Inflammatory macrophage treated with lipopolysaccharide for 4 hours (primary cell): Measurements from ENCODE around the gene DDAH1.

Source experiments
- DNase-seq: peaks from one replicate; pipeline ENCODE4 v3.0.0-alpha.2; 2020

DDAH1 gene

DNA sequence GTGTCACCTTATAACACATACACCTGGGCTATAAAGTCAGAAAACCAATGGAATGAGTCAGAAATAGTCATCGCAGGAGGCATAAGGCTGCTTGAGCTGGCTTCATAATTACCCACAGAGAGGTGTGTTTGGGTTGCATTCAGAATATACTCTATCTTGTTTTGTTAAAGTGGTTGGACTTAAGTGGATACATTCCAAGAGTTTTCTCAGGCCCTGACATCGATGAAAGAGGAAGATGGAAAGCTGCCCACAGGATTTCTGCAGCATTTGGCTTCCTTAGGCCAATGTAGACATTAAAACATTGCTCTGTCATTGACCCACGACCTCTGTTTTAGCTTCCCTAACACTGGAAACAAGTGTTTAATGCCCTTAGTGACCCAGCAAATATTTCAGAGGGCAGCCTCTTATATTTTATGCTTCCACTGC, 169.9 kb downstream of the DDAH1 start:
- no peak for DNase-seq

DNA sequence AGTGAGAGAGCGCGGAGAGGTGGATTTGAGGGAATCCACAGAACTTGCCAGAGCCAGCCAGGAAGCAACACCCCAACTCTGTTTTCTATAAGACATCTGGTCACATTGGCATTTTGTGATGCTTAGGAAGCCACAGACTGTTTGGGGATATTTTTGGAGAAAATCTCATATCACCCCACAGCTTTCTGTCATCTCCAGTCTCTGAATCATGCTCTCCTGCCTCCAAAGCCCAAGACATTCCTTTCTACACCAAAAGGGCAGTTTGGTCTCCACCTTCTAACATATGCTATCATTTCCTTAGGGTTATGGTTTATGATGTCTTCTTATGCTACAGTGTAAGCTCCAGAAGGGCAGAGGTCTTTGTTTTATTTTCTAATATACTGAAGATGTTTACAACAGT, 174.1 kb downstream of the DDAH1 start:
- no peak for DNase-seq

DNA sequence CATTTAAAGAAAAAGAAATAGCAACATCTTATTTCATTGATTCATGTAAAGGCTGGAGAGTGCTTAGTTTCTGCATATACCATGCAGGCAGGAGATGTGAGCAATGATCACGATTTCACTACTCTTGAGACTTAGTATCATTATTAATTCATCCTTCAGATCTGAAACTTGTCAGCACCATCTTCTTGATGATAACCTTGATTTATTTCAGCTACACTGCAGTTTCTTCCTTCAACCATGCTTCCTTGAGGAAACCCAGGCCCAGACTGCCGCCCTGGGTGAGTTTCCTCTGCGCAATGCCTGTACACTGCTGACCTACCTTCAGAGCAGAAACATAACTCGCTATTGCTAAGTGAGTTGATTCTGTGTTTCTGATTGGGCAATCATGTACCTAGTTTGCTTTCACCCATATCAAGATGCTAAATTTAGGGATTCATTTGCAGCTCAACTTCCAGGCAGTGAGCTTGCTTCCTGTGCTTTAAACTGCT, 175.1 kb downstream of the DDAH1 start:
- DNase-seq = no peak

DNA sequence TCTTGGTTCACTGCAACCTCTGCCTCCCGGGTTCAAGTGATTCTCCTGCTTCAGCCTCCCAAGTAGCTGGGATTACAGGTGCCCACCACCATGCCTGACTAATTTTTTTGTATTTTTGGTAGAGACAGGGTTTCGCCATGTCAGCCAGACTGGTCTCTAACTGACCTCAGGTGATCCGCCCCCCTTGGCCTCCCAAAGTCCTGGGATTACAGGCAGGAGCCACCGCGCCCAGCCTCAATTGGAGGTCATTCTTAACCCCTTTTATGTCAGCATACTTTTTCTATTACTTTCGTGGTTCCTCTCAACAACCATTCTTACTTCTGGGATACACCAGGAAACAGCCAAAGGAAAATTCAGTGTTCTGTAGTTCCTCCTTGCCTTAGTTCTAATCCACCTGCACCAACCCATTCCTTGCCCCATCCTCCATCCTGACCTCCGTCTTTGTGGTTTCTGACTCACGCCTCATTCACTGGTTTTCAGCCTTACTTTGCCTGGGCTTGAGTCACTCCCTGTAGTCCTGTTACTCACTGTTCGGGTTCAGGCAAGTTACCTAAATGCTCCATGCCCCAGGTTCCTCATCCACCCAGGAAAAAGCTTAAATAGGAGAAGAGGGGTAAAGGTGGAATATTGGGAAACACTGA, 175.6 kb downstream of the DDAH1 start:
- DNase-seq = no peak

DNA sequence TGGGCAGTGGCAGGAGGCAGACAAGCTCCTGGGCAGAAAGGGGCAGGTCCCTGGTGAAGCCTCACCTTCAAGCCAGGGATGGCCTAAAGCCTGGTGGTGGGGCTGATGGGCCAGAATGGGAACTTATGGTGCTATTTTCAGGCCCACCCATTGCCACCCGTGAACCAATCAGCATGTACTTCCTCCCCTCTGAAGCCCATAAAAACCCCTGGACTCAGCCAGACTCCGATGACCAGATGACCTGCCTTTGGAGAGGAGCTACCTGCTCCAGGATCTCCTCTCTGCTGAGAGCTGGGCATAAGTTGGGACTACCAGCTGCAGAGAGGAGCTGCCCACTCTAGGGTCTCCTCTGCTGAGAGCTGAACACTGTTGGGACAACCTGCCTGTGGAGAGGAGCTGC, 180.8 kb downstream of the DDAH1 start:
- no peak for DNase-seq

DNA sequence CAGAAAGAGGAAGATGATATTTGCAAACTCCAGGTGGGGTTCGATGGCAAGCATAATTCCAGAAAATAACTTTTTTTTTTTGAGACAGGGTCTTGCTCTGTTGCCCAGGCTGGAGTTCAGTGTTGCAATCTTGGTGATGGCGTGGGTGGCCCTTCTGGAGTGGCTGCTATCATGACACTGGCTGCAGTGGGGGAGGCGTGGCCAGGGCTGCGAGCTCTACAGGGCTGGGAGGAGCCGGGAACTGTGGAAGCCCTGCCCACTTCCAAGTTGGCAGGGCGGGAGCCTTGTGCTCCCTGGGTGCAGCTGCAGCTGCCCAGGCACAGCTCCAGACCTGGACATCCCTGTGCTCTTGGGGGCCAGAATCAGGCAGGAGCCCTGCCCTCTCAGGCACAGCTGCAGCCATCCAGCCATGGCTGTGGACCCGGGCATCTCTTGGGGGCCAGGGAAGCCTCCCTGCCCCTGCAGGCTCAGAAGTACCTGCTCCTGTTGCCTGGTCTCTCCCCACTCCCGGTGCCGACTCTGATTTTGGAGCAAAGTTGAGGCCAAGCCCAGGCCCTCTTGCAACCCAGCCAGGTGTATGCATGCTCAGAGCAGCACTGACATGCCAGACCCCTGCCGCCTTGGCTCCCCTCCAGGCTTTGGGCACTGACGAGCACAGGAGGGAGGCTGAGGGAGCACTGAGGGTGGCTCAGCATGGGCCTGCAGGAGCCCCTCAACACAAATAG, 181.3 kb downstream of the DDAH1 start:
- DNase-seq = no peak

DNA sequence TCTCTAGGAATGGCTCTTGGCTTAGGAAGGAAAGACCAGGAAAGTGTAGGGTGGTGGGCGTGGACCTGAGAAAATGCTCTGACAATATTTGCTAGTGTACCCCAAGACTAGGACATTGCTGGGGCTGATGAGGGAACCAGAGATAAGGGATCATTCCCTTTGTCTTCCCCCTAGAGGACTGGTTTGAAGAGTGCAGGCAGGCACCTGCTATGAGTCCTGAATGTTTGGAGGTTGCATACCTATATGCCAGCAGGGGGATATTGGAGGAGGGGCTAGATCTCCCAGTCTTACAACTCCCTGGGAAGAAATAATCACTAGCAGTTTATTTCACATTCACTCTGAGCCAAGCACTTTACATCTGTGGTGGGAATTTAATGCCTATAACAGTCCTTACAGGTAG, 182.5 kb downstream of the DDAH1 start:
- DNase-seq = no peak

DNA sequence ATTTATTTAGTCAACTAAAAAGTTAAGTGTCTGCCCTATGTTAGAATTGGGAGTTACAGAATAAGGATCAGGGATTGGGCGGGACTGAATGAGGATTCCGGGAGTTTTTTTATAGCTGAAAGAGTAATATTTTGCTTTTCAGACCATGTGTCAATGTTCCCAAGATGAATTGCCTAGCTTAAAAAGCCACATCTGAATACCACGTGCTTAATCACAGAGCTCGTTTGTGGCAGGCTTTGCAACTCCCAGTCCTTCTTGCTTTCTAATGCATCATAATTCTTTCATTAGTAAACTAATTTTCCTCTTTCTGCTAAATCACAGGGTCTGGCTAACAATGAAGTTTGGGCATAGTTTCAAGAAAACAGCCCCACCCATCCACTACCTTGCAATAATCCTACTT, 184.3 kb downstream of the DDAH1 start:
- DNase-seq = no peak

DNA sequence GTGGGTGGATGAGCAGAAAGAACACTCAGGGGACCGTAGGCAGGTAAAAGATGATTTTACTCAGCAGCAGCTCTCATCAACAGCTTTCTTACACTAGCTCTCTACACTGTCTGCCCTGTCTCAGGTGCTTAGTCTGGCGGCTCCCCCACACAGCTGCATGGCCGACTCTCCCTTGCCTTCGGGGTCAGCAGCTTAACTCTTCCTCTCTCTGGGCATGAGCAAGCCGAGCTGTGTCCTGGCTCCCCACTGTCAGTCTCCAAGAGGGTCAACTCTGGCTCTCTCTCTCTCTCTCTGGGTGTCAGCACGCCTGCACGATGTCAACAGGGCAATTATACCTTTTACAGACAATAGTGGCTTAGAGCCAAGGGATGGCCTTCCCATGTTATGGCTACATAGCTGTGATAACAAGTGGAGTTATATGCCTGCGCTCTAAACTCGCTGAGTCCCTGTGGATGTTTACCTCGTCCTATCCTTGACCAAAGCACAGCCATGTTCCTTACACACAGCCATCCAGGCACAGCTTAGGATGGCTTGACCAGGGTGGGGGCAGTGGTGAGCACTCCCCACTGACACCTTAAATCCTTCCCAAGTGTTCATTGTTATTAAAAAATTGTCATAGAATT, 185.4 kb downstream of the DDAH1 start:
- DNase-seq = no peak

DNA sequence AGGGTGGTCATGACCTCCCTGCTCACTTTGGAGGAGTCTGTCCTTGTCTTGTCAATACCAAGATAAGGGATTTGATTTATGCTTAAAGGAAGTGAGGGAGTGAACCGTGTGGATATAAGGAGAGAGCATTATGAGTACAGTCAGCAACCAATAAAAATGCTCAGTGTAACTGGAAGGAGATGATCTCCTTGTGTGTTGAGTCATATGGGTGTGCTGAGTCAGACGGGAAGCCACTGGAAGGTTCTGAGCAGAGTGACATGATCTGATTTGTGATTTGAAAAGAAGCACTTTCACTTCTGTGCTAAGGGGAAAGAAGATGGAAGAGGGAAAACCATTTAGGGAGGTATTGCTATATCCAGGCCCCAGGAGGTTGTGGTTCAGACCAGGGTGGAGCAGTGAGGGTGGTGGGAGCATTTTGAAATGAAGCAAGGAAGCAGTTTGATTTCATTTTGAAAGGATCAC, 186.1 kb downstream of the DDAH1 start:
- peak; percentile 93 for DNase-seq

DNA sequence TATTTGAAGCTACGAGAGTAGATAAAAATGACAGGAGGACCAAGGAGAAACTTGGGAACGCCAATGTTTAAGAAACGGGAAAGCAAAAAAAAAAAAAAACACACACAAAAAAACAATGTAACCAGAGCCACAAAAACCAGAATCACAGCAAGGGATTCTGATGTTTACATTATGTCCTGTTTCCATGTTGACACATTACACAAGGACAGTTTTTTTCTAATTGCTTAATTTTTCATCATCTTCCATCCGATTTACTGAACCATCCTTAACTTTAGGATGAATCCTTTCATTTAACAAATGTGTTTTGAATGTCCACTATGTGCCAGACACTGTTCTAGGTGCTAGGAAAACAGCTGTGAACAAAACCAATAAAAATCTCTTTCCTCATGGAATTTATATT, 187.2 kb downstream of the DDAH1 start:
- peak; percentile 44 for DNase-seq

DNA sequence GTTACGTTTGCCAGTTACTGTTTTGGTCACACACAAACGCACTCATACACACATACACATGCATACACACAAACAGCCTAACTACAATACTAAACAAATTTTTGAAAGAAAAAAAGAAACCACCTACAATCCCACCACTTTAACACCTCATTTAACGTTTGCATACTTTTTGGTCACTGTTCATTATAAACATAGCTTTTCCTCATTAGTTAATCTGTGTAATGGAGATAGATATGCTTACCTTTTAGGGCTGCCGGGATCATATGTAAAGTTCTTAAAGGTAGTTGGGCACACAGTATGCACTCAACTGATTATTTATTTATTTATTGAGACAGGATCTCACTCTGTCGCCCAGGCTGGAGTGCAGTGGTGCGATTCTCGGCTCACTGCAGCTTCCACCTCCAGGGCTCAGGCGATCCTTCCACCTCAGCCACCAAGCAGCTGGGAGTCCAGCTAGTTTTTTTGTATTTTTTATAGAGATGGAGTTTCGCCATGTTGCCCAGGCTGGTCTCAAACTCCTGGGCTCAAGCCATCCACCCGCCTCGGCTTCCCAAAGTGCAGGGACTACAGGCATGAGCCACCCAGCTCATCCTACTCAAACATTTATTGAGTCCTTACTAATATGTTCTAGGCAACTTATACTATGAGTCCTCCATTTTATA, 187.8 kb downstream of the DDAH1 start:
- no peak for DNase-seq

DNA sequence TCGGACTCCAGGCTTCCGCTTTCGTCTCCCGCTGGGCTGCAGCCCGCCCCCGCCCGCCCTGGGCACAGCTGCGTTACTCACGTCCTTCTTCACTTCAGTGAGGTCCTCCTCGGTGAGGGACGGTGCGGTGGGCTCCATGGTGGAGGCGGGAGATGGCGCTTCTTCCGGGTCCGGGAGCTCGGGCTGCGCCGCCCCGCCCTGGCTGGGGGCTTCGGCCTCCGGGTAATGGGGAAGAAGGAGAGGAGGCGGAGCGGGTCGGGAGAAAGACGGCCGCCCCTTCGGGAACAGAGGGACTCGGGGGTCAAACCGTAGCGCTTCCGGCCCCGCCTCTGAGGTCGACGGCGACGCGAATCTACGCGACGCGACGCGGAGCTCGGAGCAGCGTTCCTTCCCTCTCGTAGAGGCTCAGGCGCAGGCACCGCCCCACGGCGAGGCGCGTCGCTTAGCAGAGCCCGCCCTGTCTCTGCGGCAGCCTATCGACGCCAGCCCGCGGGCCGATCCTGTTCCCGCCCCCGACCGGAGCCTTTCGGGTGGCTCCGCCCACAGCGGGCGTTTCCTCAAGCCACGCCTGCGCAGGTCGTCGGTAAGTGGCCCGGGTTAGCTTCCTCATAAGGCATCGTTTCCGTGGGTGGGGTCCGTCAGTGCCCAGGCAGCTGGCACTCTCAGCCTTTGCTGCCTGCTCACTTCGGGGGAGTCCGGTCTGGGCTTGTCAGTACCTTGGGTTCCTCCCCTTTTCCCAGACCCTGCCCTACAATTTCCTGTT, 188.6 kb downstream of the DDAH1 start, which contains the start of gene BCL10:
Gene BCL10, minus strand, starts transcription at position 418 of the 763 bp plus-strand sequence. Its CDS starts 280 bp downstream, at position 138.
- peak; percentile 100 for DNase-seq

DNA sequence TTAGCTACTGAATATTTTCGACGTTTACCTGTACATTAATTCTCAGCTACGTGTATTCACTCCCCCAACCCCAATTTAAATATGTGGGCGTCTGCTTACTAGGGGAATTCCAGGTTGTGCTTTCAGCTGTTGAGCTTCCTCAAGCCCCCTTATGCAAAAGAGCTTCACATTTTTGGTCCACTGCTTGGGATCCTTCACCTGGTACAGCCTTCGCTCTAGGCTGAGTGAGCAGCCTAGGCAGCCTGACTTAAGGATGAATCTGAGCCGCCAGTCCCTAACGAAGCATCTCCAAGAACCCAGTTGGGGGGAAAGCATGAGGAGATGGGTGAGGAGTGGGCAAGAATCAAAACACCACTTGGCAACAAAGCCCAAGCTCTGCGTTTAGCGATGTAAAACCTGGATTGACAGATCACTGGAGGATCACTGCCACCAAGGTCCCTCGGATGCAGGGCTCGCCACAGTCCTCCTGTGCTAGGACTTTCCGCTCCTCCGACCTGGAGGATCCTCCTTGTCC, 189.2 kb downstream of the DDAH1 start:
- DNase-seq = peak; percentile 40

DNA sequence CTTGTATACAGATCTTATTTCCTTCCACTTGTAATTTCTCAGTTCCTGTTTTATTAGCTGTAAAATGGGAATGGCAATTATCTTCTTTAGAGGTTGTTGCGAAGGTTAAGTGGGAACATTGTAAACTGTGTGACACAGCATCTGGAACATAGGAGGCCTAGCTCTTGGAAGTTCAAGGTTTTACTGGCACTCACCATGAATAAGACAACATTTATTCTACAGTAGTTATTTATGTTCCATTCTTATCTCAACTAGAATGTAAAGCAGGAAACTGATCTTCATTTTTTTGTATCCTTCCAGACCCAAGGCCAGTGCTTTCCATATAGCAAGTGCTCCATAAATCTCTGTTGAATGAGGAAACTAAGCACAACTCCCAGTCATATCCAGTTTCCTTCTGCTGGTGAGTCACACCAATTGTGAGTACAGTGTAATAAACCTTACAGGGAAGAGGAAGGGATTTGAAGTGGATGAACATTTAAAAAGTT, 189.9 kb downstream of the DDAH1 start:
- DNase-seq = peak; percentile 77

DNA sequence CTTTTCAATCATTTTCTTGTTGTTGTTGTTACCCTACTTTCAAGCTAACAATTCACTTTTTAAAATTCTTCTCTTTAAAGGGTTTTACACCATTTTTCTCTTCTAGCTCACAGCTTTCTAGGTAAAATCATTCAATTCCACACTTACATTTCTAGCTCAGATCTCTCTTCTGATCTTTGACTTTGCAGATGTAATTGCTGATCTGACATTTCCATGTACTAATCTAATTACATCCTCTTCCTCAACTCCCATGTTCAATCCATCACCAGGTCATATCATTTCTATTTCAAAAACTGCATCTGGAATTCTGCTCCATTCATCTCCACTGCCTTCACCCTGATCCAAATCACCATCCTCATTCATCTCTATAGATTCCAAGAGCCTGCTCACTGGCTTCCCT, 191.6 kb downstream of the DDAH1 start:
- DNase-seq = no peak

DNA sequence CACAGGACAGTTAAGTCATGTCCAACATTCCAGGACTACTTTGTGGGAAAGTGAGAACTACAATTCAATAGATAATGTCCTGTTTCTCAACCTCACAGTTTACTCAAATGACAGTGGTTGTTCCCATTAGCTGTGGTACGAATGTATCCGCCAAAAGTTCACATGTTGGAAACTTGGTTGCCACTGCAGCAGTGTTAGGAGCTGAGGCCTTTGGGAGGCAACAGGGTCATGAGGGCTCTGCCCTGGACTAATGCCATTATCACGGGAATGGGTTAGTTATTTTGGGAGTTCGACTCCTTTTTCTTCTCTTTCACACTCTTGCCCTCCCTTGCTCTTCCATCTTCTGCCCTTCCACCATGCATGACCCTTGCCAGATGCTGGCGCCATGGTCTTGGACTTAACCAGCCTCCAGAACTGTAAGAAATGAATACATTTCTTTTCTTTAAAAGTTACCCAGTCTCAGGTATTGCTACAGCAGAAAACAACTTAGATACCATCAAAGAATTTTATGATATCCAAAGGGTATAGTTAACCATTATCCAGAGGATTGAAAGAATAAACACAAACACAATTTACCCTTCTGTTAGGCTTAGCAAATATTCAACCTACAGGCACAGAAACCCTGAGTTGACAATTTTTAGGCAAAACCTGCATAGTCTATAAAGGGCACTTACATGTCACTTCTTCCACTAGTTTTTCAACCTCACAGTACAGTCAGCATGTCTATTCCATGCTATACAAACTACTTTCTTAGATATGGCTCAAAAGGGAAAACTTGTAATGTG, 196.0 kb downstream of the DDAH1 start:
- DNase-seq = no peak
